Glutamatergic neuron (in vitro differentiated cells): ENCODE results near the gene C5orf46. TPM values are rescaled to one million over a fixed set of nuclear protein-coding genes. Genes with fewer than 3 reads are reported as not detected.

ENCODE experiments used
- DNase-seq: peaks from one replicate; pipeline ENCODE4 v3.0.0; 2022
- H3K27ac Mint-ChIP-seq: one replicate; pipeline ENCODE4 v1.8.0; 2020; ENCODE audit warnings: mild to moderate bottlenecking, mixed read lengths, inconsistent platforms; ENCODE audit not compliant: unreplicated experiment
- H3K27me3 Mint-ChIP-seq: one replicate; pipeline ENCODE4 v1.8.0; 2020; ENCODE audit warnings: mild to moderate bottlenecking, moderate library complexity, mixed read lengths, inconsistent platforms; ENCODE audit not compliant: unreplicated experiment
- H3K36me3 Mint-ChIP-seq: one replicate; pipeline ENCODE4 v1.8.0; 2020; ENCODE audit warnings: mild to moderate bottlenecking, mixed read lengths, inconsistent platforms; ENCODE audit not compliant: unreplicated experiment
- H3K4me1 Mint-ChIP-seq: one replicate; pipeline ENCODE4 v1.8.0; 2020; ENCODE audit warnings: mild to moderate bottlenecking, low read depth, mixed read lengths, inconsistent platforms; ENCODE audit not compliant: unreplicated experiment
- H3K4me3 Mint-ChIP-seq: one replicate; pipeline ENCODE4 v1.8.0; 2020; ENCODE audit warnings: mild to moderate bottlenecking, mixed read lengths, inconsistent platforms; ENCODE audit not compliant: unreplicated experiment
- H3K9me3 Mint-ChIP-seq: one replicate; pipeline ENCODE4 v1.8.0; 2020; ENCODE audit warnings: mild to moderate bottlenecking, moderate library complexity, mixed read lengths, inconsistent platforms; ENCODE audit not compliant: unreplicated experiment
- CTCF ChIP-seq: fragments of 200-600 bp; sonication (generic); IDR thresholded peaks from one replicate; pipeline ENCODE4 v1.5.0; 2021; ENCODE audit not compliant: partially characterized antibody, unreplicated experiment
- total RNA-seq: library from RNA; stranded (reverse); fragmentation: NEBNext Ultra II Directional; extraction: Animal tissue kit (Norgen Biotek cat#: 25700); gene quantifications from one replicate; pipeline ENCODE4 v1.2.1, GENCODE V29; 2021; ENCODE audit not compliant: unreplicated experiment

The C5orf46 gene
- total RNA-seq, 1 donor from 2014 or later, result not detected

GRCh38 chr5:147920420-147921030 is 14.2 kb upstream of the C5orf46 start:
- no peak overlapping the region for H3K4me3 Mint-ChIP-seq
- no peaks in the 10 kb centered on the region for H3K36me3 Mint-ChIP-seq
- no peak overlapping the region for H3K27ac Mint-ChIP-seq
- no peaks in the 10 kb centered on the region for H3K27me3 Mint-ChIP-seq
- H3K9me3 Mint-ChIP-seq, result no peaks in the 10 kb centered on the region
- H3K4me1 Mint-ChIP-seq, result no peaks in the 10 kb centered on the region
- TF ChIP-seq CTCF, result no peak
- no peak for DNase-seq

GRCh38 chr5:147918899-147919298 is 12.6 kb upstream of the C5orf46 start:
- no peaks in the 10 kb centered on the region for H3K27me3 Mint-ChIP-seq
- H3K27ac Mint-ChIP-seq, result no peak overlapping the region
- no peak for TF ChIP-seq CTCF
- no peak overlapping the region for H3K4me3 Mint-ChIP-seq
- DNase-seq, result no peak
- H3K4me1 Mint-ChIP-seq, result no peaks in the 10 kb centered on the region
- no peaks in the 10 kb centered on the region for H3K36me3 Mint-ChIP-seq
- H3K9me3 Mint-ChIP-seq, result no peaks in the 10 kb centered on the region

GRCh38 chr5:147918101-147918685 is 11.9 kb upstream of the C5orf46 start:
- TF ChIP-seq CTCF, result no peak
- Mint-ChIP-seq H3K27ac (no peak overlapping the region), H3K4me3 (no peak overlapping the region), H3K27me3 (no peaks in the 10 kb centered on the region), H3K9me3 (no peaks in the 10 kb centered on the region), H3K36me3 (no peaks in the 10 kb centered on the region), H3K4me1 (no peaks in the 10 kb centered on the region)
- no peak for DNase-seq

GRCh38 chr5:147913786-147914185 is 7.4 kb upstream of the C5orf46 start:
- Mint-ChIP-seq H3K27ac (no peak overlapping the region), H3K27me3 (no peaks in the 10 kb centered on the region), H3K4me1 (no peaks in the 10 kb centered on the region), H3K9me3 (no peaks in the 10 kb centered on the region), H3K4me3 (no peak overlapping the region), H3K36me3 (no peaks in the 10 kb centered on the region)
- no peak for DNase-seq
- no peak for TF ChIP-seq CTCF

- H3K9me3 Mint-ChIP-seq, result no peaks in the 10 kb centered on the region
Observed at GRCh38 chr5:147912011-147912410, 5.7 kb upstream of the C5orf46 start.

More at GRCh38 chr5:147912011-147912410, 5.7 kb upstream of the C5orf46 start:
- Mint-ChIP-seq H3K27ac (no peak overlapping the region), H3K4me1 (no peaks in the 10 kb centered on the region), H3K4me3 (no peak overlapping the region), H3K27me3 (no peaks in the 10 kb centered on the region), H3K36me3 (no peaks in the 10 kb centered on the region)
- DNase-seq, result no peak
- TF ChIP-seq CTCF, result no peak
